ENCODE results near the gene IGFALS.

IGFALS gene

GRCh38 chr16:1741553-1742165 is 51.8 kb downstream of the IGFALS start:
- DNase-seq: no peak

- DNase-seq: no peak
Observed at GRCh38 chr16:1740781-1741490, 52.6 kb downstream of the IGFALS start.
